Measurements from ENCODE around the gene ITIH5.

Gene ITIH5

GRCh38 chr10:7585228-7585627, 81.5 kb downstream of the ITIH5 start:
- TF ChIP-seq GATA3 (IDR thresholded peaks at IDR 0.05; ENCODE audit: low read depth, low read length) = no peak
- TF ChIP-seq GATA2 (IDR thresholded peaks at IDR 0.05; ENCODE audit: low read depth, low read length) = no peak

- TF ChIP-seq GATA2 (IDR thresholded peaks at IDR 0.05; ENCODE audit: low read depth, low read length) (no peak), GATA3 (IDR thresholded peaks at IDR 0.05; ENCODE audit: low read depth, low read length) (no peak)
Measured at GRCh38 chr10:7583626-7584025, 83.1 kb downstream of the ITIH5 start.

- no peak for TF ChIP-seq GATA3 (IDR thresholded peaks at IDR 0.05; ENCODE audit: low read depth, low read length)
- no peak for TF ChIP-seq GATA2 (IDR thresholded peaks at IDR 0.05; ENCODE audit: low read depth, low read length)
Measured at GRCh38 chr10:7580520-7580919, 86.2 kb downstream of the ITIH5 start.

GRCh38 chr10:7579681-7580080, 87.1 kb downstream of the ITIH5 start:
- no peak for TF ChIP-seq GATA2 (IDR thresholded peaks at IDR 0.05; ENCODE audit: low read depth, low read length)

- TF ChIP-seq GATA2 (IDR thresholded peaks at IDR 0.05; ENCODE audit: low read depth, low read length) (no peak), GATA3 (IDR thresholded peaks at IDR 0.05; ENCODE audit: low read depth, low read length) (no peak)
Measured at GRCh38 chr10:7577579-7577978, 89.2 kb downstream of the ITIH5 start.

GRCh38 chr10:7577176-7577575, 89.6 kb downstream of the ITIH5 start:
- TF ChIP-seq GATA3 (IDR thresholded peaks at IDR 0.05; ENCODE audit: low read depth, low read length) = no peak
- TF ChIP-seq GATA2 (IDR thresholded peaks at IDR 0.05; ENCODE audit: low read depth, low read length) = no peak; the same call in 1 of the 2 replicates

- TF ChIP-seq GATA2 (IDR thresholded peaks at IDR 0.05; ENCODE audit: low read depth, low read length) (no peak), GATA3 (IDR thresholded peaks at IDR 0.05; ENCODE audit: low read depth, low read length) (no peak)
Measured at GRCh38 chr10:7576340-7576739, 90.4 kb downstream of the ITIH5 start.

- no peak for TF ChIP-seq GATA3 (IDR thresholded peaks at IDR 0.05; ENCODE audit: low read depth, low read length)
Measured at GRCh38 chr10:7572391-7572790, 94.4 kb downstream of the ITIH5 start.

GRCh38 chr10:7571981-7572380, 94.8 kb downstream of the ITIH5 start:
- no peak for TF ChIP-seq GATA2 (IDR thresholded peaks at IDR 0.05; ENCODE audit: low read depth, low read length)
- TF ChIP-seq GATA3 (IDR thresholded peaks at IDR 0.05; ENCODE audit: low read depth, low read length) = no peak

GRCh38 chr10:7567911-7568620, 98.7 kb downstream of the ITIH5 start:
- TF ChIP-seq GATA3 (IDR thresholded peaks at IDR 0.05; ENCODE audit: low read depth, low read length) (no peak), GATA2 (IDR thresholded peaks at IDR 0.05; ENCODE audit: low read depth, low read length) (no peak)

GRCh38 chr10:7566891-7567290, 99.9 kb downstream of the ITIH5 start:
- TF ChIP-seq GATA3 (IDR thresholded peaks at IDR 0.05; ENCODE audit: low read depth, low read length) (no peak), GATA2 (IDR thresholded peaks at IDR 0.05; ENCODE audit: low read depth, low read length) (no peak)

GRCh38 chr10:7565871-7566270, 100.9 kb downstream of the ITIH5 start:
- TF ChIP-seq GATA3 (IDR thresholded peaks at IDR 0.05; ENCODE audit: low read depth, low read length) = no peak
- no peak for TF ChIP-seq GATA2 (IDR thresholded peaks at IDR 0.05; ENCODE audit: low read depth, low read length)

GRCh38 chr10:7563770-7564169, 103.0 kb downstream of the ITIH5 start:
- TF ChIP-seq GATA2 (IDR thresholded peaks at IDR 0.05; ENCODE audit: low read depth, low read length) (no peak), GATA3 (IDR thresholded peaks at IDR 0.05; ENCODE audit: low read depth, low read length) (no peak)

- no peak for TF ChIP-seq GATA2 (IDR thresholded peaks at IDR 0.05; ENCODE audit: low read depth, low read length)
- no peak for TF ChIP-seq GATA3 (IDR thresholded peaks at IDR 0.05; ENCODE audit: low read depth, low read length)
Measured at GRCh38 chr10:7563368-7563767, 103.4 kb downstream of the ITIH5 start.

- TF ChIP-seq GATA3 (IDR thresholded peaks at IDR 0.05; ENCODE audit: low read depth, low read length) (no peak), GATA2 (IDR thresholded peaks at IDR 0.05; ENCODE audit: low read depth, low read length) (no peak)
Measured at GRCh38 chr10:7561985-7562384, 104.8 kb downstream of the ITIH5 start.
